NCI-H345 (cell line): ENCODE measurements around the gene PTMA.
"Not testable (repeated sequence)": the region's sequence is repeated elsewhere in the genome, so short reads cannot be mapped to it uniquely, and the experiment has no call there.

Experiments
- DNase-seq: peaks from one replicate; lab custom pipeline; 2025; lab: John Stamatoyannopoulos, UW

PTMA gene

DNA sequence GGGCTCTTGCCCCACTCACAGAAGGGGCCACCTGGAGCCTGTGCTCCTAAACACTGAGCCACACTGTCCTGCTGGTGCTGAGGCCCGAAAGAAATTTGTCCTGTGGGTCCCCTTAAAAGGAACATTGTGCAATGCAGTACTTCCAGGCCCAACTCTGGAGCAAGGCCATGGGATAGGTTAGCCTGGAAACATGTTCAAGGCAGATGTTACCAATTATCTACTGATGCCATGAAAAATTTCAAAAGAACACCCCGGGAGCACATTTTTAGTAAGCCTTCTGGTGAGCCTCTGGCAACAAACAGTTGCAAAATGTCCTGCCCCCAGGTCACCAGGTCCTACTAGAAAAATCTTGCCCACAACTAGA, 12.3 kb upstream of the PTMA start:
- no peak for DNase-seq

DNA sequence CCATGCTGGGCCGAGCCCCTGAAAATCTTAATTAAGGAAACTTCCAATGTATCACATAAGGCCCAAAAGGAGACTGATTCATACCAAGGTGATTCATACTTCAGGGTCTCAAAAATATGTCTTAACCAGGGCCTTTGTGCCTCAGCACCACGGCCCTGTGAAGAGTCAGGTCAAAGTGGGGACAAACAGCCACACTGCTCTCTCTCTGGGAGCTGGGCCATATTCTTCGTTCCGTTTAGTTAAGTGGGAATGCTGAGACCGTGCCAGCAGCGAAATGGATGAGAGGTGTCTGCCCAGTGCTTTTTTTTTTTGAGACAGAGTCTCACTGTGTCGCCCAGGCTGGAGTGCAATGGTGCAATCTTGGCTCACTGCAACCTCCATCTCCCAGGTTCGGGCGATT, 9.3 kb upstream of the PTMA start:
- no peak for DNase-seq

DNA sequence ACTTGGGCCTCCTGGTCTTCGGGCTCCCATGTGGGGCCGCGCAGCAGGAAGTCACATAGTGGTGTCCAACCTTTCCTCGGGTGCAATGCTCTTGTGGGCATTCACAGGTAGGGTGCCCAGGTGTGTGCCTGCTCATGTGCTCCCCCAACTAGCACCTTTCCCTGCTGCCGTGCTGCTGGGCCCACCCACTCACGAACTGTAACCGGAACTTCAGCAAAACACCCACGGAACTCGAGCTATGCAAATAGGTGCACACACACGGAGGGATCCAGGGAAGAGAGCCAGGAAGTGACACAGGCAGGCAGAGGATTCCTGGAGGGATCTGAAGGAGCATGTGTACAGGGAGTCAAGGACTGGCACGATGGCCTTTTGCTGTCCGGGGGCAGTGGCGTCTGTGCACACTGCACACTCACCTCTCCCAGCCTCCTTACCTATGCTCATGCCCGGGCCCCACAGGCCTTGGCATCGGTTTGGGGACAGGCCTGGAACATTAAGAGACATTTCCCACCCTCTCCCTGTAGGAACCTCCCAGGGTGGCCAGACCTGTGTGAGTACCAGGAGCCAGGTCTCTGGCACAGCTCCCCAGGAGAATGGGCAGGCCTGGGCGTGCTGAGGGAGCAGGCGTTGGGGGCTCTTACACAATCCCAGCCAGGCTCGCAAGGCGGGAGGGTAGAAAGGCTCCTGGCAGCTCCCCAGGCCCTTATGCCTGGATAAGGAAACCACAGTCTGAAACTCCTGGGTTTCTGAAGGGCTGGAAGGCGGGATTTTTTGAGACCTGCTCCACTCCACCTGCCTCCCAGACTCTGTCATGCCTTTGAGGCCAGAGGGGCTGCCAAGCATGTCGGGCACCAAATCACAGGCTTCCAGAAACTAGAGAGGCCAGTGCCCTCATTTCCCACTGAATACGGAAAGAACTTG, 6.6 kb upstream of the PTMA start:
- DNase-seq: peak; percentile 79

DNA sequence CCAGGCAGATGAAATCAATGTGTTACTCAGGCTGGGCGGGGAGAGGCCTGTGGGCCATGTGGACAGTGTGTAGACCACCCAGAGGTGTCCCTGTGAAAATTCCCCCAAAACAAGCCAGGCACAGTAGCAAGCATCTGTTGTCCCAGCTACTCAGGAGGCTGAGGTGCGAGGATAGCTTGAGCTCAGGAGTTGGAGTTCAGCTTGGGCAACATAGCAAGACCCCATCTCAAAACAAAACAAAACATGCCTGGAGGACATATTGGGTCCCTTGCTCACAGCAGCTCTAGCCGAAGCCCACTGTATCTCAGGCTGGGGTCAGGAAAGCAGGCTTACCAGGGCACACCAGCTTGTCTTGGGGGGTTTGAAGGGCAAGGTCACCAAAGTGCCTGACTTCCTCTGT, 4.3 kb upstream of the PTMA start:
- DNase-seq: no peak

DNA sequence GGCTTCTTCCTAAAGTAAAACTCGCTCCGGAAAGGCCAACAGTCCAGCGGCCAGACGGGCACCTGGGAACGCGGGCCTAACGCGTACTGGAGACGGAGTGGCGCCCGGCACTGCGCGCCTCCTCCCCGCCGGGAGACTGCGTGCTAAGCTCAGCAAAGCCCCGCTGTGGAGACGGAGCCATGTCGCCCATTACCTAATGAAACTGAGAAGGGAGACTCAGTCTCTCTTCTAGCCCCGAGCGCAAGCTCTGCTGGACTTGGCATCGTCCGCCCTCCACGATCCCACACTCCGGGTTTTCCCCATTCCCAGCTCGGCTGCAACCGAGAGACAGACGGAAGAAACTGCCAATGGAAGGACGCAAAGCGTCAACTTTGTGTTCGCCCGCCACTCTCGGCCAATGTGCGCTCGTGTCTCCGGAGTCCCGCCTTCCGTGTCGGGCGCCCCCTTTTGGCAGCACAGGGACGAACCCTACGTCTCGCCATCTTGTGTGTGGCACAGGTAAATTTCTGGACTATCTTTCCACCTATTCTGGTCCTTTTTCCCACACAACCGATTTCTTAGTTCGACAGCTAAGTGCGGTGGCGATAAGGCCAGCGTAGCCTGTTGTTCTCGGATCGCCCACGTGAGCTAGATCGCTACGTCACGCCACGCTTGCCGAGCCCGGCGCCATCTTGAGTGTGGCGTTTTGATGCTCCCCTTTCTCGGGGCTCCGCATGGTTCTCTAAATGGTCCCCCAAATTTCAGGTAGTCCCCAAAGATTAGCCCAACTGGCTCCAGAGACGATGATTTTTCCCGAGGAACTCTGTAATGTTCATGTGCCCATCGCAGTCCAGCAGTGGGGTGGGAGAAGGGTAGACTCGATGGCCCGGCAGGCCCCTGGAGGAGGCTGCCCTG, 1.3 kb upstream of the PTMA start:
- peak; percentile 99 for DNase-seq

DNA sequence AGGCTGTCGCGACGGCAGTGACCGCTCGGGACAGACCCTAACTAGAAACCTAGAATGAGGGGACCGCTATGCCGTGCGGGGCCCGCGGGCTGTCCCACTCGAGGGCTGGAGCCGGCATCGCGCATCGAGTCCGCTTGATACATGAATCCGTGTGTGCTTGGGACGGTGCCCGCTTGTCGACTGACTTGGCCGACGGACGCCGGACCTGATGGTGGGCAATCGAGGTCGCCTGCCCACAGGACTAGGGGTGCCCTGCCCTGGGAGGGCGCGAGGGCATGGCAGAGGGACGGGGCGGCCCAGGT, 749 bp upstream of the PTMA start:
- DNase-seq: peak; percentile 78

DNA sequence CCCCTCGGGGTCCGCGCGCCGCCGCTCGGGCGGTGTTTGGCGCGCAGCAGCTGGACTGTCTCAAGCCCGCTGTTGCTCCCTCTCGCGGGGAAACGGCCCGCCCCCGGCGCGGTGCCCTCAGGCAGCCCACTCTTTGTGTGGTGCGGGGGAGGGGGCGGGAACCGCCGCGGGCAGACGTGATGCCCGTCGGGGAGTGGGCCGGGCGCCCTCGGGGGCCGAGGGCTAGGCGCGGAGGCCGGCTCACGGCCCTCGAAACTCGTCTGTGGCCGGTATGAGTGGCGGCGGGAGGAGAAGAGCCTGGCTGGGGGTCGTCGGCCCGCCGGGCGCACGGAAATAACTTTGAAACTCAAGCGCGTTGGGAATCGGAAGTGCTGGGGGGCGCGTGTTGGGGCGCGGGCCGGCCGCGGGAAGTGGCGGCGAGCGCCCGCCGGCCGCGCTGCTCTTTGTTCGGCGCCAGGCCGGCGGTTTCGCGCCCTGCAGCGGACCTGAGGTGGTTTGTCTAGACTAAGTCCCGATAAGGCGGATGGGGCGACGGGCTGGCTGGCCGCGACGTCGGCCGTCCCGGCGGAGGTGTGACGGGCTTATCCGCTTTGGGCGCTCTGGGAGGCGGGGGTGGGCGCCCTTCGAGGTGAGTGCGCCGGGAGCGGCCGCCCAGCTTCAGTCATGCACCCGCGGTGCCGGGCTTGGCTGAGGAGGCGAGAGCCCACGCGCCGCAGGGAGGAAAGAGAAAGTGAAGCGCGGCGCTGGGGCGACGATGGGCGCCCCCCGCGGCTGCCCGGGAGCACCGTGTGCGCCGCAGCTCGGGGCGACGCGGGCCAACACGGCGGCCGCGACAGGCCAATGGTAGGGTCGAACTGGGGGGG, 679 bp downstream of the PTMA start:
- peak; percentile 29 for DNase-seq

DNA sequence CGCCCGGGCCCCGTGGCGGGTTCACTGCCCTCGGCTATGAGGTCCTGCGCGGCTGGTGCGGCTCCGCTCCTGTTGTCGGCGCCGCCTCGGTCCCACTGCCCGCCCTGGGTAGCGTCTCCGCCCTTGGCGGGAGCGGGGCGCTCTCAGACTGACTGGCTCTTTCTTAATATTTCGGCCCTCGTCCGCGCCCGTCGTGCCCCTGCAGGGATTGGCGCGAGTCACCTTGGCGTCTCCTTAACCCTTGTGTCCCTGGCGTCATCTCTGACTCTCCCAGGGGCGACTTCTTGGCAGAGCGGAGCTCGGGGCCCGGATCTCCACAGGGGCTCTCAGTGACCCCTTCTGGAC, 1.3 kb downstream of the PTMA start:
- DNase-seq: peak; percentile 22

DNA sequence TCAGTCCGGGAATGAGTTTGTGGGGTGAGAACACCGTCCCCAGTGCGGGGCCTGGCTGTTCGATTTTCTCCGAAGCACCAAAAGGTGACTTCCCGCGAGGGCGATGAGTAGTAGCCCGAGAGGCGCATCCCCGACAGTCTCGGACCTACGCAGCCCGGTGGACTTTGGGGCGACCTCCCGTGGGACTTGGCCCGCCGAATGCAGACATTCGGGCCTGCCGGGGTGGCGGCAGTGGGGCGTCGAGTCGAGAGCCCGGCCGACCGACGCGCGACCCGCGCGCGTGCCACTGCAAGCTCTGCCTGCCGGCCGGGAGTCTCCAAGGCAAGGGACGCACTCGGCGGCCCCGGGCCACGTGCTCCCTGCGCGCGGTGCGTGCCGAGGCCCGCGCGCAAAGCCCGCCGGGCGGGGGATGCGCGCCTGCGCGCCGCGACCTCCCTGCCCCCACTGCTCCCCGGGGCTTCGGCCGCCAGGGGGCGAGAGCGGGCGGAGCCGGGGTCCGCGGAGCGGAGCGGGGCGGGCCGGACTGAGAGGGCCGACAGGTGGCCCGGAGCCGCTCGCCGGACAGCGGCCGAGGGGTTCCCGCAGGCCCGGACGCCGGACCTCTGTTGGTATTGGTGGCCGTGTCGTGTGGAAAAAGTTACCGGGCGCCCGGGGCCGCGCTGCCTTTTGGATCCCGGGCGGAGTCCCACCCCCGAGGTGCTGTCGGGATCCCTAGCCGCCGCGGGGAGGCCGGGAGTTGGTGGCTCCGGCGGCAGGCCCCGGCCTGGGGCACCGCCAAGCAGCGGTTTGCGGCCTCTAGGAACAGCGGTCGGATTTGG, 1.9 kb downstream of the PTMA start:
- DNase-seq: peak; percentile 83

DNA sequence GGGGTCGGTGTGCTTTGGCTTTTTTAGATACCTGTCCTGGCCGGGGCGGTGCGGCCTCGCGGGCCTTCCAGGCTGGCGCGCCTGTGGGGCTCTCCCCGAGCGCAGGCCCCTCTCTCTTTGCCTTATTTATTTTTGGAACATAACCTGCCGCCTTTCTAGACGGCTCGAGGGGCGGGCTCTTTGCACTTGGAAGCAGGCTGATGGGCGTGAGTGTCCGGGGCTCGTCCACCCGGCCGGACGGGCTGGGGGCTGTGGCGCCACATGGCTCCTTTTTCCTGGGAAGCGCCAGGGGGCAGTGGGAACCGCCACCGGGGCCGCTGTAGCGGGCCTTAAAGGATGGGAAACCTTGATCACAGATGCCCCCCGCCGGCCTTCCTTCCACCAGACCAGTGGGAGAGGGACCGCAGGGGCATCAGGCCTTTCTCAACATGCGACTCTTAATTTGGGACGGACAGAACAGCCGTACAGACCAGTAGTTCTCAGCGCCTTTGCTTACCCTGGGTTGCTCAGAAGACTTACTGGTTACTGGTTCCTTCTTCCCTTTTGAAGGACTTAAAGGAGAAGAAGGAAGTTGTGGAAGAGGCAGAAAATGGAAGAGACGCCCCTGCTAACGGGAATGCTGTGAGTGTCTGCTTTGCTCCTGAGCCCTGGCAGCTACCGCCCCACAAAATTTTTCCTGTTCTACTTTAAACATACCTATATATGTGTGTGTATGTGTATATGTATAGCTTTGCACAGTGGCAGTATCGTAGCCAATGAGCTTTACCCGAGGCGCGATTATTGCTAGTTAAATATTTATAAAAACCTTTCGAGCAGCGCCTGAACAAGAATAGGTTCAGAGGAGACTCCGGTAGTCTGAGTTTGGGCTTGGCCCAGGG, 2.7 kb downstream of the PTMA start:
- DNase-seq: no peak

DNA sequence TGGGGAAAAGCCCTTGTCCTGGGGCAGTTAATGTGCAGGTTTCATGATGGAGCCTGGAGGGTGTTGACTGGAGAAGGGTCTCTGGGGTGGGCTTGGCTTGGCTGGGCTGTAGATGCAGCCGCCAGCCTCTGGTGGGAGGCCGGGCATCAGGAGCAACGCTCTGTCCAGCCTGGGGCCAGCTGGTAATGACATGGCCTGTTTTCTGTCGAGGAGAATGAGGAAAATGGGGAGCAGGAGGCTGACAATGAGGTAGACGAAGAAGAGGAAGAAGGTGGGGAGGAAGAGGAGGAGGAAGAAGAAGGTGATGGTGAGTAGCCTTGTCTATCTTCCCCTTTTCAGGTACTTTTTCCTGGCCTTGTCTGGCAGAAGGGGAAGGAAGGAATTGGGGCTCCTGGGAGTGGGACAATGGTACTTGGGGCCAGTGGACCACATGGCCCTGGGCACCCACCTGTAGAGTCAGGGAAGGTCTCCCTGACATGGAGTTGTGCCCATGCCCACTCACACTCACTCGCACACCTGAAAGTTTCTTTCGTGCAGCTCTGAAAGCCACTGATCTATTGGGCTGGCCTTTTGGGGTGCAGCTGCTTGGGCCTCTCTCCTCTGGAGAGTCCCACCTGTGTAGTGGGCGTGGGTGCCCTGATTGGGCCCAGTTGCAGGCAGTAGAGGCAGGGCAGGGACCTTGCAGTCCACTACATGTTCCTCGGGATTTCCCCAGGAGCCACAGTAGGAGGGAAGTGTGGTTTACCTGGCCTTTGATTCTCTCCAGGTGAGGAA, 3.5 kb downstream of the PTMA start:
- DNase-seq: no peak

DNA sequence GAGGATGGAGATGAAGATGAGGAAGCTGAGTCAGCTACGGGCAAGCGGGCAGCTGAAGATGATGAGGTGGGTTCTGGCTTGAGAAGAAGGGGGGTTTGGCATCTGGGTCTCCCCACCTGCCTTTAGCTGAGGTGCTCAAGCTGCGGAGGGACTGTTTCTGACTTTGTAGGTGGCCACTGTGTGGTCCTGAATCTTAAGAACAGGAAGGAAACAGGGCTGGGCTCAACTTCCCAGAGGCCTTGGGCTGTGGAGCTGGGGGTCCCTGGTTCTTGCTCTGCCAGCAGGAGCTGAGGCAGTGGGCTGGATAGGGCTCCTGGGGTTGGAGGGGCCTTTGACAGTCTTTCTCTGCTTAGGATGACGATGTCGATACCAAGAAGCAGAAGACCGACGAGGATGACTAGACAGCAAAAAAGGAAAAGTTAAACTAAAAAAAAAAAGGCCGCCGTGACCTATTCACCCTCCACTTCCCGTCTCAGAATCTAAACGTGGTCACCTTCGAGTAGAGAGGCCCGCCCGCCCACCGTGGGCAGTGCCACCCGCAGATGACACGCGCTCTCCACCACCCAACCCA, 4.2 kb downstream of the PTMA start:
- not testable (repeated sequence) for DNase-seq

DNA sequence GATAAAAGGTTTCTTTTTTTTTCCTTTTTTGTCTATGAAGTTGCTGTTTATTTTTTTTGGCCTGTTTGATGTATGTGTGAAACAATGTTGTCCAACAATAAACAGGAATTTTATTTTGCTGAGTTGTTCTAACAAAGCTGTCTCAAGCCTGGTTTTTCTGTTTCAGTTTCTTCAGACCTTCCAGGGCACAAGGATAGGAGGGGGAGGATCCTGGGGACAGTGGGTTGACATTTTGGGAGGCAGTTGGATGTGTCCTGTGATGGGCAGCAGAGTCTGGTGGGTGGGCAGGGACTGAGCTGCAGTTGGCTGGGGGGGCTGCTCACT, 5.0 kb downstream of the PTMA start:
- DNase-seq: not testable (repeated sequence)

DNA sequence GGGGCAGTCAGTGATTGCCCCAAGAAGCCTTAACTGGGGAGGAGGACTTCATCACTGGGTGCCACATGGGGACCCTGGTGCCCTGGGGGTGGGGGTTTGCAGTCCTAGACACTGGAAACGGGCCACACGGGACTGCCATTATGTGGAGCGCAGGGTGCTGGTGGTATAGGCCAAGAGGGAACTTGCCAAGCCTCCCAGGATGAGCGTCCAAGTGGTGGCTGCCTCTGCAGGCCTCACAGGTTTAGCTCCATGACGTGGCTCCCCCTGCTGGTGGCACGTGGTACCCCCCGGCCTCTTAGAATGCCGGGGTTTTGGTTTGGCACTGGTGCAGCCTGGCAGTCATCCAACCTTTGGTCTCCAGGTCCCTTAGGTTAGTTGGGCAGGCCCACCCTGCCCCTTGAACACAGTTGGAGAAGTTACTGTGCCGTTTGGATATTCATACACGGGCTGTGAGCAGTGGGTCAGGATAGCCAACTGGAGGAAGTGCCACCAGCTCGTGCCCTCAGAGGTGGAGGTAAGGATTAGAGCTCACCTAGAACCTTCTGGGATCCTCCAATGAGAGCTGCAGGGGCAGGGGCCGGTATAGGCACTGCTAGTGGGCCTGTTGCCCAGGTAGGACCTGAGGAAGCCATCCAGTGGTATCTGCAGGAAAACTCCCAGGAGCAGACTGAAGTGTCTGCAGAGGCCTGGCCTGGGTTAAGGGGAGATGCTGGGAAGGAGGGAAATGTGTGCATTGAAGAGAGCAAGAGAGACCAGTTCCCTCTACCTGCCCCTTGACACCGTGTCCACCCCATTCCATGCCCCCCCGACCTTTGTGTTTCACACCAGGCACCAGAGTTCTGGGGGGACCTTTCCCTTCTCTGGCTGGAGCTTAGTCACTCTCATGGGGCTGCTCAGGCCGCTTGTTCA, 5.7 kb downstream of the PTMA start:
- peak; percentile 93 for DNase-seq

DNA sequence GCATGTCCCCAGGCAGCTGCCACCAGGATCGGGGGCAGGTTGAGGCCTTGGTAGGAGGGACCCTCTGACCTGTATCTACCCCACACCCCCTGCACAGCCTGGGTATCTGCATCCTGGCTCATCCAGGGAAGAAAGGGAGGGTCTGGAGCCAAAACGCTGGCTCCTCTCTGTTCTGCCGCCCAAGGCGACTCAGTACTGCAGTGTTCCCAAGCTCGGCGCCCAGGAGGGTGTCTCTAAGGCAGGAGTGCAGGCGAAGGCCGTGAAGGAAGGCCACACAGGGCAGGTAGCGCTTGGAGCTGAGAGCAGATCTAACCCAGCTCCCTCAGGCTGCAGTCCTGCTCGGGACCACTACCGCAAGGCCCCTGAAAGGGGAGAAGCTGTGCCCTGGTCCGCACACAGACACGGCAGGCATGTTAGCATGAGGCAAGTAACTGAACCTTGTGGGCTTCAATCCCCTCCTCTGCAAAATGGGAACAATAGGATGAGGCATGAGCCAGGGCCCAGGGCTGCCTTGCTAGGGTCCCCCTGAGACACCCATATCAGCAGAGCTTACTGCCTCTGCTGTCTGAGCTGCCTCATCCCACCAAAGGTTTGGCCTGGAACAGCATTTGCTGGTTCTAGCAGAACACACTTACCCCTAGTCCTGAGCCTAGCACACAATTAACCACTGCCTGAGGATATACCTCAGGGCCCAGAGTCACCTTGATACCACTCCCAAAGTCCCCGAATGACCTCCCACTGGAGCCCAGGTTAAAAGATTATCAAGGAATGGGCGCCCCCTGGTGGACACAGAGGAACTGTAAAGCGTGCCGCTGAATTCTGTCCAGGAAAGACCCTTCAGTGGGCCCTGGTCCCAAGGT, 6.5 kb downstream of the PTMA start:
- peak; percentile 73 for DNase-seq

DNA sequence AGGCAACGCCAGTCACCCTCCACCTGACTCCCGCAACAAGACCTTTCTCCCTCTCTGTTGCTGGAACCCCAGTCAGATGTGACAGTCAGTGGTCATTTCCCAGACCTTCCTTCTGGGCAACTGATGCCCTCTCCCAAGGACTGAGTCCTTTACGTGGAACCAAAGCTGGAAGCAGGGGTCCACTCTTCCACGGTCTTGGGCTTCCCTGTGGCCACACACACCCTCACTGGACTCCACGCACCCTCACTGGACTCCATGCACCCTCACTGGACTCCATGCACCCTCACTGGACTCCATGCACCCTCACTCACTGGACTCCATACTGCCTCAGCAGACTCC, 7.1 kb downstream of the PTMA start:
- no peak for DNase-seq

DNA sequence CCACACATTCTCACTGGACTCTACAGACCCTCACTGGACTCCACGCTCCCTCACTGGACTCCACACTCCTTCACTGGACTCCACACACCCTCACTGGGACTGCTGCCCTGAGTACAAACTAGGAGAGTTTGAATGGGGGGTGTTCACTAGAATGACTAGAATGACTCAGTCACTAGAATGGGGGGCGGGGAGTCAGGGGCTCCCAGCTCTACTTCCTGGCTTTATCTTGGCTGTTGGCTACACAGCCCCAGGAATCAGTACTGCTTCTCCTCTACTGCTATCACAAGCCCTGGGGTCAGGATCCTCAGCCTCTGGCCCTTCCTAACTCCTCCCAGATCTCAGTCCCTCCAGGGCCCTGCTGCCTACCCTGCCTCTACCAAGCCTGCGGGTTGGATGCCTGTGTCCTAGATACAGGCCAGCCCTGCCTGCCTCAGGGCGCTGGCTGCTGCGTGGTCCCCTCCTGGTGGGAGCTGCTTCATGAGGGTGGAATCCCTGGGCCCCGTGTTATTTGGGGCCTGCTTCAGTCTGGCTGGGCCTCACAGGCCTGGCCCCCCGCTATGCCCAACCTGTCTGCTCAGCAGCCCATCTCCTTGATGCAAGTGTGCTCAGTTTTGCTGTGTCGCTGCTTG, 7.8 kb downstream of the PTMA start:
- DNase-seq: no peak
